Mammary epithelial cell (primary cell): ENCODE measurements around the gene SULT1E1.

Source experiments
- EZH2 ChIP-seq: IDR thresholded peaks from 2 replicates; pipeline ENCODE4 v1.6.1; 2012; ENCODE audit warnings: low read length, inconsistent platforms, borderline replicate concordance
- TF ChIP-seq, protein P1 (sequence below), 2 donors: IDR thresholded peaks in 1 of 2; conservative IDR thresholded peaks in 1 of 2; 2 replicates each; pipeline ENCODE4 v1.5.1; 2011 to 2012; ENCODE audit warnings: inconsistent platforms in 2 of 2, low read length in 2 of 2, mild to moderate bottlenecking in 2 of 2, control low read depth in 1 of 2, low read depth in 1 of 2; ENCODE audit not compliant: insufficient read depth in 1 of 2; ENCODE audit errors: extremely low read depth in 1 of 2

DNA sequence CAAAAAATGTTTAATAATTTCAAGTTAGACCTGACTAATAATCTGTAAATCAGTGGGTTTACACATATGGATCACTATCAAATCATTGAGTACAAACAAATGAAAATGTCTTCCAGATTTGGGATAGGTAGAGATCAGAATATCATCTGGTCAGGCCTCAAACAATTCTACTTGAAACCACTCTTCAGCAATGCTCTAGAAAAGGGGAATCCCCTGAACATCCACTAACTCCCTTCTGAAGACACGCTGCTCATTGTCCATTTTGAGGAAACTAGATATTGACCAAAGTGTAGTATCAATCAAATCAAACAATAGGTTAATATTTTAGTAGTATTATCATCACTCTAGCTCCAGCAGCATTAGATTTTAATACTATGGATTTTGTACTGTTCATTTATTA is 46.3 kb downstream of the SULT1E1 start:
- TF ChIP-seq, protein P1, sequence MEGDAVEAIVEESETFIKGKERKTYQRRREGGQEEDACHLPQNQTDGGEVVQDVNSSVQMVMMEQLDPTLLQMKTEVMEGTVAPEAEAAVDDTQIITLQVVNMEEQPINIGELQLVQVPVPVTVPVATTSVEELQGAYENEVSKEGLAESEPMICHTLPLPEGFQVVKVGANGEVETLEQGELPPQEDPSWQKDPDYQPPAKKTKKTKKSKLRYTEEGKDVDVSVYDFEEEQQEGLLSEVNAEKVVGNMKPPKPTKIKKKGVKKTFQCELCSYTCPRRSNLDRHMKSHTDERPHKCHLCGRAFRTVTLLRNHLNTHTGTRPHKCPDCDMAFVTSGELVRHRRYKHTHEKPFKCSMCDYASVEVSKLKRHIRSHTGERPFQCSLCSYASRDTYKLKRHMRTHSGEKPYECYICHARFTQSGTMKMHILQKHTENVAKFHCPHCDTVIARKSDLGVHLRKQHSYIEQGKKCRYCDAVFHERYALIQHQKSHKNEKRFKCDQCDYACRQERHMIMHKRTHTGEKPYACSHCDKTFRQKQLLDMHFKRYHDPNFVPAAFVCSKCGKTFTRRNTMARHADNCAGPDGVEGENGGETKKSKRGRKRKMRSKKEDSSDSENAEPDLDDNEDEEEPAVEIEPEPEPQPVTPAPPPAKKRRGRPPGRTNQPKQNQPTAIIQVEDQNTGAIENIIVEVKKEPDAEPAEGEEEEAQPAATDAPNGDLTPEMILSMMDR (conservative IDR thresholded peaks at IDR 0.05 in 1 of 2, IDR thresholded peaks at IDR 0.05 in 1 of 2; ENCODE audit: extremely low read depth in 1 of 2, insufficient read depth in 1 of 2, low read depth in 1 of 2, low read length in 2 of 2) = no peak
- no peak for TF ChIP-seq EZH2
